ENCODE measurements around the gene ZNF280D.
A peak's percentile ranks its signal among the peaks of the same experiment; 100 is the strongest.
"Not testable (repeated sequence)": the region's sequence is repeated elsewhere in the genome, so short reads cannot be mapped to it uniquely, and the experiment has no call there.

The ZNF280D gene

GRCh38 chr15:56733136-56734012, at the start of gene ZNF280D:
TSS of gene ZNF280D (minus strand) at chr15:56733509. CDS start at chr15:56707109, 26,400 bp downstream.
- peaks cover 44% of the 10 kb centered on the region for H3K79me2 ChIP-seq (ENCODE audit: insufficient read depth, low read length)
- H3K36me3 ChIP-seq (ENCODE audit: insufficient read depth, low read length): peaks cover 29% of the 10 kb centered on the region
- H3F3A ChIP-seq (ENCODE audit: insufficient read depth, low read length): peaks cover 10% of the 10 kb centered on the region; the same call in 1 of the 2 replicates
- TF ChIP-seq, protein P1, sequence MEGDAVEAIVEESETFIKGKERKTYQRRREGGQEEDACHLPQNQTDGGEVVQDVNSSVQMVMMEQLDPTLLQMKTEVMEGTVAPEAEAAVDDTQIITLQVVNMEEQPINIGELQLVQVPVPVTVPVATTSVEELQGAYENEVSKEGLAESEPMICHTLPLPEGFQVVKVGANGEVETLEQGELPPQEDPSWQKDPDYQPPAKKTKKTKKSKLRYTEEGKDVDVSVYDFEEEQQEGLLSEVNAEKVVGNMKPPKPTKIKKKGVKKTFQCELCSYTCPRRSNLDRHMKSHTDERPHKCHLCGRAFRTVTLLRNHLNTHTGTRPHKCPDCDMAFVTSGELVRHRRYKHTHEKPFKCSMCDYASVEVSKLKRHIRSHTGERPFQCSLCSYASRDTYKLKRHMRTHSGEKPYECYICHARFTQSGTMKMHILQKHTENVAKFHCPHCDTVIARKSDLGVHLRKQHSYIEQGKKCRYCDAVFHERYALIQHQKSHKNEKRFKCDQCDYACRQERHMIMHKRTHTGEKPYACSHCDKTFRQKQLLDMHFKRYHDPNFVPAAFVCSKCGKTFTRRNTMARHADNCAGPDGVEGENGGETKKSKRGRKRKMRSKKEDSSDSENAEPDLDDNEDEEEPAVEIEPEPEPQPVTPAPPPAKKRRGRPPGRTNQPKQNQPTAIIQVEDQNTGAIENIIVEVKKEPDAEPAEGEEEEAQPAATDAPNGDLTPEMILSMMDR (IDR thresholded peaks at IDR 0.05; ENCODE audit: low read length): no peak
- no peak for TF ChIP-seq EZH2 (IDR thresholded peaks at IDR 0.05; ENCODE audit: borderline replicate concordance, low read length)
- no peaks in the 10 kb centered on the region for H3K9me2 ChIP-seq (ENCODE audit: low read depth, low read length)
- no peaks in the 10 kb centered on the region for H3K27me3 ChIP-seq (ENCODE audit: insufficient read depth, low read length)
- H4K20me1 ChIP-seq (ENCODE audit: insufficient read depth, low read length): no peaks in the 10 kb centered on the region
- H3K4me2 ChIP-seq (ENCODE audit: low read length): peak within 1 kb of the TSS; percentile 100
- H3K4me3 ChIP-seq (ENCODE audit: low read depth, low read length, poor library complexity, severe bottlenecking): peak within 1 kb of the TSS; percentile 77
- peaks cover 38% of the 10 kb centered on the region for H3K4me1 ChIP-seq (ENCODE audit: insufficient read depth, low read length, severe bottlenecking)
- peaks cover 9% of the 10 kb centered on the region; the same call in 1 of the 2 replicates for H3K9me3 ChIP-seq (ENCODE audit: low read length)
- H3K27ac ChIP-seq (ENCODE audit: low read depth, low read length, poor library complexity, severe bottlenecking): peak within 1 kb of the TSS; percentile 93
- no peak within 1 kb of the TSS for H2AFZ ChIP-seq (ENCODE audit: low read length)
- peak within 1 kb of the TSS; percentile 95 for H3K9ac ChIP-seq (ENCODE audit: low read length)

- peaks cover 9% of the 10 kb centered on the region for H3K4me1 ChIP-seq (ENCODE audit: insufficient read depth, low read length, severe bottlenecking)
- no peaks in the 10 kb centered on the region for H4K20me1 ChIP-seq (ENCODE audit: insufficient read depth, low read length)
- peaks cover 4% of the 10 kb centered on the region; the same call in 1 of the 2 replicates for H3K9me3 ChIP-seq (ENCODE audit: low read length)
- no peaks in the 10 kb centered on the region for H3K27me3 ChIP-seq (ENCODE audit: insufficient read depth, low read length)
- no peaks in the 10 kb centered on the region for H3F3A ChIP-seq (ENCODE audit: insufficient read depth, low read length)
- H2AFZ ChIP-seq (ENCODE audit: low read length): no peak overlapping the region
- H3K4me2 ChIP-seq (ENCODE audit: low read length): no peak overlapping the region
- H3K36me3 ChIP-seq (ENCODE audit: insufficient read depth, low read length): no peaks in the 10 kb centered on the region
- H3K9ac ChIP-seq (ENCODE audit: low read length): no peak overlapping the region
- H3K4me3 ChIP-seq (ENCODE audit: low read depth, low read length, poor library complexity, severe bottlenecking): no peak overlapping the region
- TF ChIP-seq, protein P1 (IDR thresholded peaks at IDR 0.05; ENCODE audit: low read length): no peak
- TF ChIP-seq EZH2 (IDR thresholded peaks at IDR 0.05; ENCODE audit: borderline replicate concordance, low read length): no peak
- H3K9me2 ChIP-seq (ENCODE audit: low read depth, low read length): no peaks in the 10 kb centered on the region
- H3K27ac ChIP-seq (ENCODE audit: low read depth, low read length, poor library complexity, severe bottlenecking): no peak overlapping the region
- no peaks in the 10 kb centered on the region for H3K79me2 ChIP-seq (ENCODE audit: insufficient read depth, low read length)
Observed at GRCh38 chr15:56782306-56782705, 49.0 kb upstream of the ZNF280D start.

- no peaks in the 10 kb centered on the region for H3K27me3 ChIP-seq (ENCODE audit: insufficient read depth, low read length)
- no peak for TF ChIP-seq EZH2 (IDR thresholded peaks at IDR 0.05; ENCODE audit: borderline replicate concordance, low read length)
- TF ChIP-seq, protein P1 (IDR thresholded peaks at IDR 0.05; ENCODE audit: low read length): no peak
- H2AFZ ChIP-seq (ENCODE audit: low read length): no peak overlapping the region
- H3K9ac ChIP-seq (ENCODE audit: low read length): no peak overlapping the region
- H3F3A ChIP-seq (ENCODE audit: insufficient read depth, low read length): no peaks in the 10 kb centered on the region
- no peak overlapping the region for H3K27ac ChIP-seq (ENCODE audit: low read depth, low read length, poor library complexity, severe bottlenecking)
- H3K4me3 ChIP-seq (ENCODE audit: low read depth, low read length, poor library complexity, severe bottlenecking): no peak overlapping the region
- no peaks in the 10 kb centered on the region for H3K36me3 ChIP-seq (ENCODE audit: insufficient read depth, low read length)
- H3K9me2 ChIP-seq (ENCODE audit: low read depth, low read length): no peaks in the 10 kb centered on the region
- H3K79me2 ChIP-seq (ENCODE audit: insufficient read depth, low read length): no peaks in the 10 kb centered on the region
- H3K4me2 ChIP-seq (ENCODE audit: low read length): no peak overlapping the region
- H3K9me3 ChIP-seq (ENCODE audit: low read length): peaks cover 4% of the 10 kb centered on the region; the same call in 1 of the 2 replicates
- peaks cover 3% of the 10 kb centered on the region for H3K4me1 ChIP-seq (ENCODE audit: insufficient read depth, low read length, severe bottlenecking)
- no peaks in the 10 kb centered on the region for H4K20me1 ChIP-seq (ENCODE audit: insufficient read depth, low read length)
Observed at GRCh38 chr15:56781666-56782065, 48.4 kb upstream of the ZNF280D start.

GRCh38 chr15:56780102-56780725, 46.9 kb upstream of the ZNF280D start:
- not testable (repeated sequence) for H3K9me3 ChIP-seq (ENCODE audit: low read length); H3K36me3 ChIP-seq (ENCODE audit: insufficient read depth, low read length); H3K4me2 ChIP-seq (ENCODE audit: low read length); H3K27ac ChIP-seq (ENCODE audit: low read depth, low read length, poor library complexity, severe bottlenecking); H3K27me3 ChIP-seq (ENCODE audit: insufficient read depth, low read length); H3F3A ChIP-seq (ENCODE audit: insufficient read depth, low read length); H4K20me1 ChIP-seq (ENCODE audit: insufficient read depth, low read length); H3K79me2 ChIP-seq (ENCODE audit: insufficient read depth, low read length); H3K4me3 ChIP-seq (ENCODE audit: low read depth, low read length, poor library complexity, severe bottlenecking); H3K9ac ChIP-seq (ENCODE audit: low read length); H3K9me2 ChIP-seq (ENCODE audit: low read depth, low read length); H2AFZ ChIP-seq (ENCODE audit: low read length)
- H3K4me1 ChIP-seq (ENCODE audit: insufficient read depth, low read length, severe bottlenecking): peaks cover 11% of the 10 kb centered on the region

DNA sequence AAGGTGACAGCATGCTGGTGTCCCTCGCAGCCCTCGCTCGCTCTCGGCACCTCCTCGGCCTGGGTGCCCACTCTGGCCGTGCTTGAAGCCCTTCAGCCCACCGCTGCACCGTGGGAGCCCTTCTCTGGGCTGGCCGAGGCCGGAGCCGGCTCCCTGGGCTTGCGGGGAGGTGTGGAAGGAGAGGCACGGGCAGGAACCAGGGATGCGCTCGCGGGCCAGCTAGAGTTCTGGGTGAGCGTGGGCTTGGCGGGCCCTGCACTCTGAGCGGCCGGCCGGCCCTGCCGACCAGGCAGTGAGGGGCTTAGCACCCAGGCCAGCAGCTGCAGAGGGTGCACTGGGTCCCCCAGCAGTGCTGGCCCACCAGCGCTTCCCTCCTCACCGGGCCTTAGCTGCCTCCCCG, 46.1 kb upstream of the ZNF280D start:
- H3K4me3 ChIP-seq (ENCODE audit: low read depth, low read length, poor library complexity, severe bottlenecking); H3K36me3 ChIP-seq (ENCODE audit: insufficient read depth, low read length); H3K79me2 ChIP-seq (ENCODE audit: insufficient read depth, low read length); H3F3A ChIP-seq (ENCODE audit: insufficient read depth, low read length); H3K9ac ChIP-seq (ENCODE audit: low read length); H3K27me3 ChIP-seq (ENCODE audit: insufficient read depth, low read length); H4K20me1 ChIP-seq (ENCODE audit: insufficient read depth, low read length); H3K9me2 ChIP-seq (ENCODE audit: low read depth, low read length); H3K27ac ChIP-seq (ENCODE audit: low read depth, low read length, poor library complexity, severe bottlenecking); H2AFZ ChIP-seq (ENCODE audit: low read length); H3K9me3 ChIP-seq (ENCODE audit: low read length); H3K4me2 ChIP-seq (ENCODE audit: low read length): not testable (repeated sequence)
- H3K4me1 ChIP-seq (ENCODE audit: insufficient read depth, low read length, severe bottlenecking): peaks cover 18% of the 10 kb centered on the region

Data from OCI-LY1 (cell line).